ENCODE data around the gene SERPINI2.

DNA sequence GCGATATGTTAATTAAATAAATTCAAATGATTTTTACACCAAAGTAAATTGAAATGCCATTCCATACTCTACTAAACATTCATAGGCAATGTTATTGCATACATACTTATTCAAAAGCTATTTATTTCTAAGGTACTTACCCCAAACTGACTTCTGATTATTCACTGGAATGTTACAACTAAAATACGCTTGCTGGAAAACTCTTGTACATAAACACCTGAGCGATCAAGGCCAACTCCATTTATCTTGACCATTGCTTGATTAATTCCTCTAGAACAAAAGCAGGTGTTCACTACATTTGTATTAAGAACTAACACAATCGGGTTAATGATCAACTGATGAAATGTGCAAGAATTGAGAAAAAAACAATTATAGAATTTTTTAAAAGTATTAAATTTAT is at the start of gene SERPINI2:
- TF ChIP-seq POLR2AphosphoS5 (IDR thresholded peaks at IDR 0.05) (no peak), POLR2A (IDR thresholded peaks at IDR 0.05) (no peak)

Data from sigmoid colon (tissue), 4 donors.